Spinal cord (tissue), 10 donors: ENCODE measurements around the gene FAM240A. TPM values are rescaled to one million over a fixed set of nuclear protein-coding genes. Genes with fewer than 3 reads are reported as not detected.

Experiments
- DNase-seq, 6 donors: peaks; one replicate each; pipeline versions ENCODE4 v3.0.0 to v3.0.0-alpha.2; 2013 to 2015; ENCODE audit warnings: low spot score in 6 of 6, low read depth in 4 of 6
- H3K27ac ChIP-seq: one replicate; pipeline ENCODE4 v1.5.1; 2013; ENCODE audit warnings: low read depth, low read length, control low read depth
- H3K27me3 ChIP-seq: one replicate; pipeline ENCODE4 v1.6.1; 2013; ENCODE audit warnings: low read length; ENCODE audit not compliant: control insufficient read depth, insufficient read depth
- H3K36me3 ChIP-seq: one replicate; pipeline ENCODE4 v1.6.1; 2013; ENCODE audit warnings: low read length; ENCODE audit not compliant: control insufficient read depth, insufficient read depth
- H3K4me1 ChIP-seq: one replicate; pipeline ENCODE4 v1.6.1; 2013; ENCODE audit warnings: low read length; ENCODE audit not compliant: control insufficient read depth, insufficient read depth
- H3K4me3 ChIP-seq: one replicate; pipeline ENCODE4 v1.5.1; 2013; ENCODE audit warnings: low read depth, low read length, control low read depth
- H3K9me3 ChIP-seq: one replicate; pipeline ENCODE4 v1.6.1; 2013; ENCODE audit warnings: low read length; ENCODE audit not compliant: control insufficient read depth, insufficient read depth
- WGBS: methylation state at CpG from one replicate; pipeline ENCODE4 v1.1.5; 2013; ENCODE audit warnings: missing lambda C conversion rate; ENCODE audit not compliant: insufficient coverage; 5-methylcytosine and 5-hydroxymethylcytosine counted together
- long read RNA-seq, 4 donors: transcript quantifications; one replicate each; lab custom pipeline, GENCODE V29; 2026
- polyA plus RNA-seq, 2 donors: library from polyadenylated mRNA; unstranded; fragments of 120-200 nt; gene quantifications; one replicate each; pipeline ENCODE4 v1.2.1, GENCODE V29; 2013; ENCODE audit not compliant: insufficient read length in 2 of 2
- total RNA-seq, 2 donors: library from RNA; depleted of rRNA in 1 of 2; stranded (reverse); fragments of 120-200 nt in 1 of 2; fragments of >200 nt in 1 of 2; gene quantifications; one replicate each; pipeline versions ENCODE4 v1.2.3 to v1.2.4, GENCODE V29; 2013 to 2014
- donor health status: healthy.

The FAM240A gene
- total RNA-seq (not detected), polyA plus RNA-seq (not detected)
- long read RNA-seq, donor 1 = 0 reads
- long read RNA-seq, donor 2 = 0 reads
- long read RNA-seq, donor 3 = 0 reads
- long read RNA-seq, donor 4 = 0 reads

- Histone ChIP-seq H3K9me3 (no peaks in the 10 kb centered on the region), H3K27me3 (peaks cover 2% of the 10 kb centered on the region), H3K4me1 (peaks cover 13% of the 10 kb centered on the region), H3K36me3 (no peaks in the 10 kb centered on the region), H3K4me3 (no peak within 1 kb of the TSS), H3K27ac (no peak within 1 kb of the TSS)
- WGBS = 0% methylated on average over 5 of the region's 9 CpGs
- peak in 4 of 6 donors; percentile 9 to 83 (median 56) for DNase-seq
Measured at GRCh38 chr3:46612324-46612723, at the start of gene FAM240A. Gene FAM240A (plus strand): TSS chr3:46612525. CDS start chr3:46612684, 159 bp downstream.

GRCh38 chr3:46564190-46565021 is 47.9 kb upstream of the FAM240A start:
- H3K4me3 ChIP-seq = no peak overlapping the region
- H3K27me3 ChIP-seq = peaks cover 11% of the 10 kb centered on the region
- no peak for DNase-seq
- no peaks in the 10 kb centered on the region for H3K36me3 ChIP-seq
- no peaks in the 10 kb centered on the region for H3K9me3 ChIP-seq
- no CpG with 5 or more reads among the region's 5 CpGs for WGBS
- no peak overlapping the region for H3K27ac ChIP-seq
- H3K4me1 ChIP-seq = peaks cover 12% of the 10 kb centered on the region

GRCh38 chr3:46565077-46565476 is 47.2 kb upstream of the FAM240A start:
- H3K4me3 ChIP-seq = no peak overlapping the region
- peaks cover 11% of the 10 kb centered on the region for H3K27me3 ChIP-seq
- no peak overlapping the region for H3K27ac ChIP-seq
- no peaks in the 10 kb centered on the region for H3K36me3 ChIP-seq
- H3K4me1 ChIP-seq = peaks cover 12% of the 10 kb centered on the region
- no peak for DNase-seq
- 56% methylated on average over 2 of the region's 4 CpGs for WGBS
- H3K9me3 ChIP-seq = no peaks in the 10 kb centered on the region

GRCh38 chr3:46565607-46566039 is 46.7 kb upstream of the FAM240A start:
- Histone ChIP-seq H3K27me3 (peaks cover 11% of the 10 kb centered on the region), H3K36me3 (no peaks in the 10 kb centered on the region), H3K4me1 (peaks cover 12% of the 10 kb centered on the region), H3K9me3 (no peaks in the 10 kb centered on the region), H3K4me3 (peak overlapping the region; percentile 43), H3K27ac (no peak overlapping the region)
- DNase-seq = peak in 2 of 6 donors; percentile 24 to 43
- WGBS = 3% methylated on average over 21 of the region's 21 CpGs

- no peaks in the 10 kb centered on the region for H3K36me3 ChIP-seq
- H3K27ac ChIP-seq = no peak within 1 kb of the TSS
- H3K27me3 ChIP-seq = peaks cover 11% of the 10 kb centered on the region
- peak within 1 kb of the TSS; percentile 43 for H3K4me3 ChIP-seq
- H3K9me3 ChIP-seq = no peaks in the 10 kb centered on the region
- DNase-seq = peak in 2 of 6 donors; percentile 81 to 85
- under 1% methylated on average over 33 of the region's 39 CpGs for WGBS
- peaks cover 12% of the 10 kb centered on the region for H3K4me1 ChIP-seq
Measured at GRCh38 chr3:46566040-46566641, 46.2 kb upstream of the FAM240A start, which contains the start of gene LRRC2. Gene LRRC2 (minus strand): TSS chr3:46566302. CDS start chr3:46551591, 14,711 bp downstream.

- DNase-seq = no peak
- no peaks in the 10 kb centered on the region for H3K9me3 ChIP-seq
- H3K4me1 ChIP-seq = peaks cover 2% of the 10 kb centered on the region
- H3K36me3 ChIP-seq = no peaks in the 10 kb centered on the region
- H3K27me3 ChIP-seq = peaks cover 24% of the 10 kb centered on the region
- no peak overlapping the region for H3K27ac ChIP-seq
- H3K4me3 ChIP-seq = no peak overlapping the region
- no CpG with 5 or more reads among the region's 3 CpGs for WGBS
Measured at GRCh38 chr3:46571684-46572083, 40.6 kb upstream of the FAM240A start.

- no peaks in the 10 kb centered on the region for H3K9me3 ChIP-seq
- peaks cover 6% of the 10 kb centered on the region for H3K4me1 ChIP-seq
- H3K27me3 ChIP-seq = peaks cover 43% of the 10 kb centered on the region
- DNase-seq = no peak
- no CpG with 5 or more reads among the region's 4 CpGs for WGBS
- H3K36me3 ChIP-seq = no peaks in the 10 kb centered on the region
- no peak overlapping the region for H3K4me3 ChIP-seq
- no peak overlapping the region for H3K27ac ChIP-seq
Measured at GRCh38 chr3:46573701-46574100, 38.6 kb upstream of the FAM240A start.

GRCh38 chr3:46574243-46574646 is 38.1 kb upstream of the FAM240A start:
- no peak overlapping the region for H3K27ac ChIP-seq
- H3K4me1 ChIP-seq = peaks cover 6% of the 10 kb centered on the region
- no peak overlapping the region for H3K4me3 ChIP-seq
- peak in 1 of 6 donors; percentile 49 for DNase-seq
- WGBS = no CpG with 5 or more reads among the region's 2 CpGs
- H3K36me3 ChIP-seq = no peaks in the 10 kb centered on the region
- H3K9me3 ChIP-seq = no peaks in the 10 kb centered on the region
- peaks cover 48% of the 10 kb centered on the region for H3K27me3 ChIP-seq

GRCh38 chr3:46574881-46575576 is 37.3 kb upstream of the FAM240A start:
- H3K36me3 ChIP-seq = no peaks in the 10 kb centered on the region
- peaks cover 10% of the 10 kb centered on the region for H3K4me1 ChIP-seq
- H3K9me3 ChIP-seq = no peaks in the 10 kb centered on the region
- no peak overlapping the region for H3K27ac ChIP-seq
- DNase-seq = no peak
- H3K27me3 ChIP-seq = peaks cover 55% of the 10 kb centered on the region
- 36% methylated on average over 4 of the region's 5 CpGs for WGBS
- no peak overlapping the region for H3K4me3 ChIP-seq
